ENCODE results near the gene STX11. TPM values are rescaled to one million over a fixed set of nuclear protein-coding genes. Genes with fewer than 3 reads are reported as not detected.
"Not testable (repeated sequence)": the region's sequence is repeated elsewhere in the genome, so short reads cannot be mapped to it uniquely, and the experiment has no call there.

STX11 gene
- total RNA-seq, 1 donor from 2014 or later, result not detected

DNA sequence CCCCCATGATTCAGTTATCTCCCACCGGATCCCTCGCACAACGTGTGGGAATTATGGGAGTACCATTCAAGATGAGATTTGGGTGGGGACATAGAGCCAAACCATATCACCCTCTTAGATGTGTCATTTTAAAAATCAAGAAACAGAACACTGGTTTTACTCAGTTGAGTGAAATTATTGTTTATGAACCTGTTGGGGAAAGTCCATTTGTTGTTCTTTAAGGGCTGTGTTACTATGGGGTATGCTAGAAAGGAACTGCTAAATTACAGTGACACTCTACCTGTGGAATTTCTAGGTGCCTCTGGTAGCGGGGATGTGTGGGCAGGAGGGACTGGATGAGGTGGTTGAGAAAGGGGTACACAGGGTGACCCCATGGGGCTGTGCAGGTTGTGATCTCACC, 28.9 kb downstream of the STX11 start:
- DNase-seq (ENCODE audit: low read depth, low spot score), result no peak
- TF ChIP-seq, protein P1, sequence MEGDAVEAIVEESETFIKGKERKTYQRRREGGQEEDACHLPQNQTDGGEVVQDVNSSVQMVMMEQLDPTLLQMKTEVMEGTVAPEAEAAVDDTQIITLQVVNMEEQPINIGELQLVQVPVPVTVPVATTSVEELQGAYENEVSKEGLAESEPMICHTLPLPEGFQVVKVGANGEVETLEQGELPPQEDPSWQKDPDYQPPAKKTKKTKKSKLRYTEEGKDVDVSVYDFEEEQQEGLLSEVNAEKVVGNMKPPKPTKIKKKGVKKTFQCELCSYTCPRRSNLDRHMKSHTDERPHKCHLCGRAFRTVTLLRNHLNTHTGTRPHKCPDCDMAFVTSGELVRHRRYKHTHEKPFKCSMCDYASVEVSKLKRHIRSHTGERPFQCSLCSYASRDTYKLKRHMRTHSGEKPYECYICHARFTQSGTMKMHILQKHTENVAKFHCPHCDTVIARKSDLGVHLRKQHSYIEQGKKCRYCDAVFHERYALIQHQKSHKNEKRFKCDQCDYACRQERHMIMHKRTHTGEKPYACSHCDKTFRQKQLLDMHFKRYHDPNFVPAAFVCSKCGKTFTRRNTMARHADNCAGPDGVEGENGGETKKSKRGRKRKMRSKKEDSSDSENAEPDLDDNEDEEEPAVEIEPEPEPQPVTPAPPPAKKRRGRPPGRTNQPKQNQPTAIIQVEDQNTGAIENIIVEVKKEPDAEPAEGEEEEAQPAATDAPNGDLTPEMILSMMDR (conservative IDR thresholded peaks at IDR 0.05), result no peak
- H3K27me3 Mint-ChIP-seq (ENCODE audit: low read depth), result no peaks in the 10 kb centered on the region
- H3K36me3 Mint-ChIP-seq (ENCODE audit: low read depth), result no peaks in the 10 kb centered on the region
- H3K9me3 Mint-ChIP-seq, result peaks cover 5% of the 10 kb centered on the region
- H3K4me1 Mint-ChIP-seq, result no peaks in the 10 kb centered on the region
- no peak overlapping the region for H3K4me3 Mint-ChIP-seq
- no peak overlapping the region for H3K27ac Mint-ChIP-seq (ENCODE audit: unreplicated experiment)

DNA sequence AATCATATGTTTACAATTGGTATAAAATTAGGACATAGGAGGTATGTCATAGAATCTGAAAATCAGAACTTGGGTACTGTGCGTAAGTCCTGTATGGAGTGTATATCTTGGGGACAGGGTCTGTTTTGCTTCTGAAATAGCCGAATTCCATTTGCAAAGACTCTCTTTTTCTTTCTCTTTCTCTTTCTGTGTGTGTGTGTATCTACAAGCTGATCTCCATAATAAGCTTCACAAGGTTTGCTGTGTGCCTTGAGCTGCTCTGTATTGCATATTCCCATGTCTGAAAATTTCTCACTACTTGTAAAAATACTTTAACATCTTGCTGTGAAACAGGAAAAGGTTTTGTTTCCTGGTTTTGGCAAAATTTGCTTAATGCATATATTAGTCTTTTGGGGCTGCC, 29.5 kb downstream of the STX11 start:
- H3K4me3 Mint-ChIP-seq, result no peak overlapping the region
- peaks cover 5% of the 10 kb centered on the region for H3K9me3 Mint-ChIP-seq
- H3K36me3 Mint-ChIP-seq (ENCODE audit: low read depth), result no peaks in the 10 kb centered on the region
- TF ChIP-seq, protein P1 (conservative IDR thresholded peaks at IDR 0.05), result no peak
- no peak for DNase-seq (ENCODE audit: low read depth, low spot score)
- H3K4me1 Mint-ChIP-seq, result no peaks in the 10 kb centered on the region
- no peak overlapping the region for H3K27ac Mint-ChIP-seq (ENCODE audit: unreplicated experiment)
- no peaks in the 10 kb centered on the region for H3K27me3 Mint-ChIP-seq (ENCODE audit: low read depth)

DNA sequence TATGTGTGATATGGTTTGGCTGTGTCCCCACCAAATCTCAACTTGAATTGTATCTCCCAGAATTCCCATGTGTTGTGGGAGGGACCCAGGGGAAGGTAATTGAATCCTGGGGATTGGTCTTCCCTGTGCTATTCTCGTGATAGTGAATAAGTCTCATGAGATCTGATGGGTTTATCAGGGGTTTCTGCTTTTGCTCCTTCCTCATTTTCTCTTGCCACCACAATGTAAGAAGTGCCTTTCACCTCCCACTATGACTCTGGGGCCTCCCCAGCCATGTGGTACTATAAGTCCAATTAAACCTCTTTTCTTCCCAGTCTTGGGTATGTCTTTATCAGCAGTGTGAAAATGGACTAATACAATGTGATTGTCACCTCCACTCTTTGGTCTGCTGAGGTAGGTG, 30.0 kb downstream of the STX11 start:
- not testable (repeated sequence) for H3K36me3 Mint-ChIP-seq (ENCODE audit: low read depth); H3K4me3 Mint-ChIP-seq; DNase-seq (ENCODE audit: low read depth, low spot score); H3K9me3 Mint-ChIP-seq; H3K27ac Mint-ChIP-seq (ENCODE audit: unreplicated experiment); H3K27me3 Mint-ChIP-seq (ENCODE audit: low read depth); H3K4me1 Mint-ChIP-seq

DNA sequence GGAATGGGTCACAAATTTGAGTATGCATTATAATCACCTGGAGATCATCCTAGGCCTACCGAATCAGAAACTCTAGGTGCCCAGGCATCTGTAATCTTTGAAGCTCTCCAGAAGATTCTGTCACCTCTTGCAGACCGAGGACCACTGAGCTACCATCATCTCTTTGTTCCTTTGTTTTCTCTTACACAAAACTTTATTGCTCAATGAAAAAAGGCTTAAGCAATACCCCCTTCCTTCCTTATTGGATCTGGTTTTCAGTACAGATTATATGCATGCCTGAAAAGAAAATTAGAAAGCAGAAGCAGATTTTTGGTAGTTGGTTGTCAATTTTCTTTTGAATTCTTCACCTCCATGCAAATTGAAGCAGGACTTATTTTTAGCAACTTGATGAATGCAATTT, 31.3 kb downstream of the STX11 start:
- Mint-ChIP-seq H3K4me3 (no peak overlapping the region), H3K4me1 (no peaks in the 10 kb centered on the region), H3K27me3 (ENCODE audit: low read depth) (no peaks in the 10 kb centered on the region), H3K27ac (ENCODE audit: unreplicated experiment) (no peak overlapping the region), H3K36me3 (ENCODE audit: low read depth) (no peaks in the 10 kb centered on the region), H3K9me3 (peaks cover 5% of the 10 kb centered on the region)
- DNase-seq (ENCODE audit: low read depth, low spot score), result no peak
- TF ChIP-seq, protein P1 (conservative IDR thresholded peaks at IDR 0.05), result no peak

DNA sequence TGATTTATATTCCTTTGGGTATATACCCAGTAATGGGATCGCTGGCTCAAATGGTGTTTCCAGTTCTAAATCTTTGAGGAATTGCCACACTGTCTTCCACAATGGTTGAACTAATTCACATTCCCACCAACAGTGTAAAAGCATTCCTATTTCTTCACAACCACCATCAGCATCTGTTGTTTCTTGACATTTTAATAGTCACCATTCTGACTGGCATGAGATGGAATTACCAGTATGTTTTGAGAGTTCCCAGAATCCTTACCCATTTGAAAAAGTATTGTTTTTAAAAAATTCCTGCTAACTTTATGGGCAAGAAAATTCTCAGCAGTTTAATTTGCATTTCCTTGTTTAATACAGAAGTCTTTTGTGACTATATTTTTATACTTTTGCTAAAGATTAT, 33.9 kb downstream of the STX11 start:
- not testable (repeated sequence) for DNase-seq (ENCODE audit: low read depth, low spot score); H3K36me3 Mint-ChIP-seq (ENCODE audit: low read depth); H3K27me3 Mint-ChIP-seq (ENCODE audit: low read depth); H3K4me3 Mint-ChIP-seq; H3K9me3 Mint-ChIP-seq; H3K27ac Mint-ChIP-seq (ENCODE audit: unreplicated experiment); H3K4me1 Mint-ChIP-seq

DNA sequence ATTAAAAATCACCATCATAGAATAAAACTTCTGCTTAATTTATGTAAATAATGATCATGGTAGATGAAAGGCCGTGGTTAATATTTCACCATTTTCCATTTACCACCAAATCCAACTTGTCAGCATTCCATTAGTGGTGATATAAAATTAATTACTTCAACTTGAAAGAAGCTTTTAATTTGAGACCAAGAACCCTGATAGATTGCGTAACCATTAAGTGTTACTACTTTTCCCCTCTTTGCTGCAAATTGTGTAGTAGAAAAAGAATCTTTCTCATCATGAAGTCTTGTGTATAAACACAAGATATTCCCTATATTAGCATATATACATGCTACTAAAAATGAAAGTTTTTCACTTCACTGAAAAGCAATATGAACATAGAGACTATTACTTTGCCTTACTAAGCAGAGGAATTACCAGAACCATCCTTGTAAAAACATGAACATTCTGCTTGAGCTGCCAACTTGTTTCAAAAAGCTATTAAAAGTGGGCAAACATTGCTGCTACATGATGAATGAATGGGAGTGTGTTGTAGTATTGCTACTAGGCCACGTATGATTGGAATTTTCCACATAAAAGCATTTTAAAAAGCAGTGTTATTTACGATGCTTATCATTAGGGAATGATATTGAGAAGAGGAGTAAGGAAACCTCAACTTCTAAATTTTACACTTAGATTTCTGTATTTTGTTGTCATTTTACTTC, 35.0 kb downstream of the STX11 start:
- H3K36me3 Mint-ChIP-seq (ENCODE audit: low read depth), result no peaks in the 10 kb centered on the region
- H3K9me3 Mint-ChIP-seq, result peaks cover 5% of the 10 kb centered on the region
- no peaks in the 10 kb centered on the region for H3K27me3 Mint-ChIP-seq (ENCODE audit: low read depth)
- H3K4me1 Mint-ChIP-seq, result no peaks in the 10 kb centered on the region
- no peak for DNase-seq (ENCODE audit: low read depth, low spot score)
- TF ChIP-seq, protein P1 (conservative IDR thresholded peaks at IDR 0.05), result no peak
- H3K27ac Mint-ChIP-seq (ENCODE audit: unreplicated experiment), result no peak overlapping the region
- no peak overlapping the region for H3K4me3 Mint-ChIP-seq

Measured in neural crest cell (in vitro differentiated cells).